Prostate gland (tissue), 1 donor: ENCODE results near the gene TMEM253.

Experiments used
- POLR2A ChIP-seq: fragments of 450-650 bp; IDR thresholded peaks from one replicate; pipeline ENCODE4 v1.6.1; 2016; ENCODE audit warnings: antibody characterized with exemption, mild to moderate bottlenecking
- POLR2AphosphoS5 ChIP-seq: sonication (generic); formaldehyde crosslinking; IDR thresholded peaks from one replicate; pipeline ENCODE4 v1.6.1; 2017; ENCODE audit warnings: antibody characterized with exemption

GRCh38 chr14:21133901-21134300, 33.0 kb downstream of the TMEM253 start:
- no peak for TF ChIP-seq POLR2AphosphoS5
- no peak for TF ChIP-seq POLR2A
